Measurements from ENCODE around the gene TTC34.
"Not testable (repeated sequence)": the region's sequence is repeated elsewhere in the genome, so short reads cannot be mapped to it uniquely, and the experiment has no call there.

Gene TTC34

GRCh38 chr1:2796890-2797740 lies 4.4 kb downstream of the TTC34 start:
- no peak for DNase-seq

GRCh38 chr1:2795926-2796325 lies 5.6 kb downstream of the TTC34 start:
- no peak for DNase-seq

- DNase-seq, result no peak
Measured at GRCh38 chr1:2791027-2791760, 10.3 kb downstream of the TTC34 start.

- no peak for DNase-seq
Measured at GRCh38 chr1:2789986-2790581, 11.4 kb downstream of the TTC34 start.

- no peak for DNase-seq
Measured at GRCh38 chr1:2789164-2789985, 12.1 kb downstream of the TTC34 start.

GRCh38 chr1:2788506-2789163 lies 12.9 kb downstream of the TTC34 start:
- DNase-seq, result no peak

- no peak for DNase-seq
Measured at GRCh38 chr1:2787163-2787911, 14.2 kb downstream of the TTC34 start.

GRCh38 chr1:2786329-2787162 lies 14.9 kb downstream of the TTC34 start:
- no peak for DNase-seq

GRCh38 chr1:2785631-2786328 lies 15.7 kb downstream of the TTC34 start:
- no peak for DNase-seq

- no peak for DNase-seq
Measured at GRCh38 chr1:2784854-2785630, 16.5 kb downstream of the TTC34 start.

- no peak for DNase-seq
Measured at GRCh38 chr1:2783435-2784397, 17.8 kb downstream of the TTC34 start.

- no peak for DNase-seq
Measured at GRCh38 chr1:2783069-2783434, 18.4 kb downstream of the TTC34 start.

GRCh38 chr1:2781627-2782026 lies 19.9 kb downstream of the TTC34 start:
- DNase-seq, result no peak

GRCh38 chr1:2778220-2778592 lies 23.3 kb downstream of the TTC34 start:
- DNase-seq, result no peak

- no peak for DNase-seq
Measured at GRCh38 chr1:2777424-2778219, 23.9 kb downstream of the TTC34 start.

- not testable (repeated sequence) for DNase-seq
Measured at GRCh38 chr1:2775333-2775732, 26.2 kb downstream of the TTC34 start.

- DNase-seq, result not testable (repeated sequence)
Measured at GRCh38 chr1:2768052-2768451, 33.4 kb downstream of the TTC34 start.
